Activated T-helper 9 cell treated with anti-CD3 and anti-CD28 coated beads, Interleukin-2, amount 50 U/mL, for 16 hours (primary cell): Measurements from ENCODE around the gene DDX25.

Experiments used
- DNase-seq: peaks from one replicate; pipeline ENCODE4 v3.0.0-alpha.2; 2020; ENCODE audit warnings: low read depth

DDX25 gene

GRCh38 chr11:125950696-125951651 lies 46.7 kb downstream of the DDX25 start:
- no peak for DNase-seq

- no peak for DNase-seq
These were observed 47.4 kb downstream of the DDX25 start for GRCh38 chr11:125951731-125952130.

GRCh38 chr11:125952559-125952958 lies 48.3 kb downstream of the DDX25 start:
- DNase-seq = no peak

DNA sequence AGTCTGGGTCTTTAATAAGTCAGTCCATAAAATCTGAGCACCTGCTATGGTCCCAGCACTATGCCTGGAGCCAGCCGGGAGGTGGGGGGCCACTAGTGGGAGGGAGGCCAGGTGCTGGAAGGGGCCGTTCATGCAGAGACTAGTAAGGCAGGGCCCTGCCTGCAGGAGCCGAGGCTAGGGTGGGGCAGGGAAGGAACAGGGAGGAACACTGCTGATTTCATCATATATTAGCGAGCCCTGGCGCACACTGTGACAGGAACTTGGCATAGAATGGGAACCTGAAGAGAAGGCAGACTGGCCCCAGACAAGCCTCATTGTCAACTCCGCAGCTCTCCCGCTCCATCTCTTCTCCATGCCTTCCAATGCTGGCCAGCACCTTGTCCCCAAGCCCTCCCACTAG lies 48.7 kb downstream of the DDX25 start:
- no peak for DNase-seq

- no peak for DNase-seq
These were observed 49.2 kb downstream of the DDX25 start for GRCh38 chr11:125953401-125953935.

GRCh38 chr11:125954123-125954944 lies 50.0 kb downstream of the DDX25 start:
- no peak for DNase-seq

DNA sequence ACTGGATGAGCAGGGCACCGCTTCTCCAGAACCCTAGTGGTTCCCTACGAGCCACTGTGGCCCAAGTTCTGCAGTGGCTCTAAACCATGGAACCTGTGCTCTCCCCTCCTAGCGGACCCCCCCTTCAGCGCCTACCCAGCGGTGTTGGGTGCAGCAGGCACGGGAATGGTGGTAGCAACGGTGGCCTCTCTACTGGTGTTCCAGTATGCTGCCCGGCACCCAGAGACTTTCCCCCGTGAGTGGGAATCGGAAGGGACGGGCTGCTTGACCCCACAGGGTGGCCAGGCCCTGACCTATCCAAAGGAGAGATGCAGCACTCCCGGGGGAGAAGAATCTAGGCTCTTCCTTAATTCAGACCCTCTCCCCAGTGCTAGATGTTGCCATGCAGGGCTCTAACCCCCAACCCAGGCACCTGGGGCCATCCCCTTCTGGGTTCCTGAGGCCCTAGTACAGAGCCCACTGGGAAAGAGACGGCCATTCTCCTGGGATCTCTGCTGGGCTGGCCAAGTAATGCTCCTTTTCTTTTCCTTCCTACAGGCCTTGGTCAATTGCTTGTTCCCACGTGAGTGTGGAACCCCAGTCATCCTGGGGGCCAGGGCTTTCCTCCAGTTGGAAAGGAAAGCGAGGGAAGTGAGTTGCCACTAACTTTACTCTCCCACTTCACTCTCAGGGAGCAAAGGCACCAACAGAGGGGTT lies 50.8 kb downstream of the DDX25 start:
- no peak for DNase-seq

DNA sequence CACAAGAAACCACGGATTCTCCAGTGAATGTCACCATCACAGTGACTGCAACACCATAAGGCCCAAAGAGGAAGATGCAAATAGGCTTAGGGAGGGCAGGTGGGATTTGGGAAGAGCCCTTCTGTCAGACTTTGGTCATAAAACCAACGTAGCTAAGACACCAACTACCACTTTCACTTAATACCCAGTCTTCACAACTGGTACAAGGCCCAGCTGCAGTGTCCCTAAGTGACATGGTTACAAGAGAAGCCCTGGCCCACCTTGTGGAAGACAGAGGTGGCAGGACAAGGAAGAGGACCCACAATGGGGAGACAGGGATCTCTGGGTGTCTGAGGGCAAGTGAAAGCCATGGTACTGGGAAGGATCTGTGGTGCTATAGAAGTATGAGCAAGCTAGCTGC lies 51.5 kb downstream of the DDX25 start:
- DNase-seq = no peak

DNA sequence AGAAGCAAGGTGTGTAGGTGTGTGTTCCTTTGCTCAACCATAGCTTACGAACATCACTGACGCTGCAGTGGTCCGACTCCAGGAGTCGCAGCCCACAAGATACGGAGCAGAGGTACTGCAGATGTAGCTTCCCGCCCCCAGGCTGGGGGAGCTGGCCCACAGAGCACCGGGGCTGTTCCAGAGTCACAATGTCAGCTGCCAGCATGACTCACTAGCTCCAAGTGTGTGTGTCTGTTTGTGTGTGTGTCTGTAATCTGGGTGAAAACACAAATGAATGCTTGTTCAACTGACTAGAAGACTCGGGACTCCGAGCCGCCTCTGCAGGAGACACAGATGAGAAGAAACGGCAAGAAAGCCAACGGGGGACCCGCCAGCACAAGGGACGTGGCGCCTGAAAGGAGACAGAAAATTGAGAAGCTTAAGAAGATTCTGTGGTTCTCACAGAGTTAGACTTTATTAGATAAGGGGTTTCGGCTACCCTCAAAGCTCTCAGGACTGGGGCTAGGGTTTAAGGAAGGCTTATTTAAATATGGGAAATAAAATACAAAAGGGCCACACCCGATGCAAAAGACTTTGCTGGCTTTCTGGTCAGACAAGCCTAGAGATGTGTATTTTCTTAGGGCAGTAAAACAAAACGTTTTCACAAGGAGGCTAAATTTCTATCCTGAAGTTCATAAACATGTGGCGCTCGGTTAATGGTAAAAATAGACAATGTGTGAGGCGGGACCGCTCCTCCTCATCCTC lies 52.3 kb downstream of the DDX25 start:
- no peak for DNase-seq

GRCh38 chr11:125957618-125958332 lies 53.5 kb downstream of the DDX25 start:
- no peak for DNase-seq

DNA sequence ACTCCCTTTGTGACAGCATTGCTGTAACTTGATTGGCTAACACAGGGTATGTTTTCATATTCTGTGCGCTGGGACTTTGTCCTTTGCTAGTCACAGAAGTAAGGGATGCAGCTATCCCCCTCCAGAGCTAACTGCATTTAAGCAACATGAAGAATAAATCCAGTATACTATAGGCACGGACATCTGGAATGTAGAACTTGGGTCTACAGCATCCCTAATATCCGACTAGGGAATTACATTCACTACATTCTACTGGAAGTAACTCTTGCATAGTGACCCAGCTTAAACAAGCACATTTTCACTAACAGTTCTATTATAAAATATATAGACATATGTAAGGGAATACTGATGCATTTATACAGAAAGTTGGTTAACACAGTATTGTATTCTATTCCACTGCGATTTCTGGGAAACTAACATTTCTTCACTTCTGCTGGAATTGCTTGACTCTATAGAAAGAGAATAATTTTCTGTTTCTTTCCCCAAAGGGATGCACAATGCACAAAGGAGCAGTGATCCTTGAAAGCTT lies 54.6 kb downstream of the DDX25 start:
- DNase-seq = no peak

GRCh38 chr11:125959511-125959910 lies 55.2 kb downstream of the DDX25 start:
- DNase-seq = no peak

- DNase-seq = no peak
These were observed 55.6 kb downstream of the DDX25 start for GRCh38 chr11:125959931-125960330.

GRCh38 chr11:125960771-125961170 lies 56.5 kb downstream of the DDX25 start:
- DNase-seq = no peak

- no peak for DNase-seq
These were observed 63.2 kb downstream of the DDX25 start for GRCh38 chr11:125967515-125967914.

DNA sequence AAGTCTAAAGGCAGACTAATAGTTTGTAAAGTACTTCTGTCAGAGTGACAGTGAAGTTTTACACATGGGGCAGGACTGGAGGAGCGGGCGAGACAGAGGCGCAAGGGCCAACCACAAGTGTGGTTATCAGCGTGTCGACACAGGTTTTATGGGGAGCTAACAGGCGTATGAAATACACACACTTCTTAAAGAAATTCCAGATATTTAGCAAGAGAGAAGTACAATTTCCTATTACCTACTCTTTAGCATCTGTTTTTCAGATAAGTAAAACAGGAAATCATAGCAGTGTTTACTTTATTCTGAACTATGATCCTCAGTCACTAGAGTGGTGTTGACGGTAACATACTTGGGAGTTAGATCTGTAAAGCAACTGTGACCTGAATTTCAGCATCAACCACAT lies 64.0 kb downstream of the DDX25 start:
- no peak for DNase-seq

DNA sequence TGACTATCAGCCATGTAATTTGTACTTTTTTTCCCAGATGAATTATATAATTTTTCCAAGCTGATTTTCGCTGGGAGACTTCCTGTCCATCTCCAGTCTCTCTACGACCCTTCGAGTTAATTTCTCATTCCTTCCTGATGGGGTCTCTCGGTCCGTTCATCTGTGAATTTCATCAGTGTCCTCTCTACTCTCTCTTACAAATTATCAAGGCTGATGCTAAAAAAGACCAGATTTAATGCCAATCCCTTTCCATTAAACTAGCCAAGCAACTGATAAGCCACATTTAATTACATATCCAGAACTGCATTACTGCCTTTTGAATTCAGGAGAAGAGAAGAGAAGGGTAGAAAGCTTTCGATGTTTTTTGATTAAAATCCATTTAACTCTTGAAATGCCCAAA lies 67.3 kb downstream of the DDX25 start:
- no peak for DNase-seq

DNA sequence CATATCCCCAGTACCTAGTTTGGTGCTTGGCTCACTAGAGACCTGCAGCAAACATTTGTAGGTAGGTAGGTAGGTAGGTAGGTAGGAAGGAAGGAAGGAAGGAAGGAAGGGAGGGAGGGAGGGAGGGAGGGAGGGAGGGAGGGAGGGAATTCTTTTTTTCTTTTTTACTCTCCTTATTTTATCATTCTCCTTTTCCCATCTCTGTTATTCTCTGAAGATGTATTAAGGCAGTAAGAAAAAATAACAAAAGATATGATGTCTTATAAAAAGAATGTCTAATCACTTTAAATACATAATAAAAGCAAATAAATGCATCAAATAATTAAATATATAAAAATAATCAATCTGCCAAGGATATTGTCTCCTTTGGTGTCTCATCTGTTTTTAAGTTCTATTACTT lies 70.0 kb downstream of the DDX25 start:
- DNase-seq = no peak

DNA sequence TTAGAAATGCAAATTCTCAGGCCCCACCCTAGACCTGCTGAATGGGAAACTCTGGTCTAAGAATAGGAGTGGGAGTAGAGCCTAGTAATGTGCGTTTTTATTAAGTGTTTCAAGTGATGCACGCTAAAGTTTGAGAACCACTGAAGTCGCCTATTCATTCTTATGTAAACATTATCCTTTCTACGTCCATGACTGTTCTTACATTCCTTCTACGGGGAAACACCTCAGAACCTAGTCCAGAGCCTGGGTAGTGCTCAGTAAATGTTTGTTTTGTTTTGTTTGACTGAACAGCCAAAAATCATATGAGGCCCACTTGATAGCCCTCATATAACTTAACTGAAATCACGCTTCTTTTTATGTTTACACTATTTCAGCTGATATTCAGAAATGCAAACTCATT lies 71.3 kb downstream of the DDX25 start:
- DNase-seq = no peak

- no peak for DNase-seq
These were observed 71.8 kb downstream of the DDX25 start for GRCh38 chr11:125976156-125976555.

GRCh38 chr11:125977333-125977732 lies 73.0 kb downstream of the DDX25 start:
- no peak for DNase-seq
